Keratinocyte (primary cell): Measurements from ENCODE around the gene HS3ST2.

ENCODE experiments used
- EZH2 ChIP-seq: IDR thresholded peaks from one replicate; pipeline ENCODE4 v1.6.1; 2012; ENCODE audit warnings: inconsistent platforms, mild to moderate bottlenecking, low read length, moderate library complexity
- TF ChIP-seq, protein P1 (sequence below), 3 experiments: IDR thresholded peaks in 1 of 3; conservative IDR thresholded peaks in 1 of 3; optimal IDR thresholded peaks in 1 of 3; 2 replicates in 2 of 3; 3 replicates in 1 of 3; pipeline versions ENCODE3 to v1.5.1; 2011; ENCODE audit warnings: low read length in 3 of 3, mild to moderate bottlenecking in 3 of 3, moderate library complexity in 2 of 3, control low read depth in 1 of 3, inconsistent platforms in 1 of 3; ENCODE audit not compliant: insufficient read depth in 2 of 3; ENCODE audit errors: extremely low read depth in 1 of 3

DNA sequence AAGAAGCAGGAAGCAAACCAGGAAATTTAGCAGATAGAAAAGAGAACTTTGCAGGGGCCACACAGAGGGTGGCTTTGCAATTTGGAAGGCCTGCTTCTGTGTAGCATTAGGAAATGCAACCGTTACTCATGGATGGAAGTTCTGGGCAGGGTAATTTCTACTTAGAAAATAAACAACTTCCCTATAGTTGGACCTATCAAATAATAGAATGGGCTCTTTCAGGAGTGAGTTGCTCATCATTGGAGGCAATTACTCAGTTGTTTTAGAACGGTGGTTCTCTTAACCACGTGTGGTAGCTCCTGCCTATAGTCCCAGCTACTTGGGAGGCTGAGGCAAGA, 25.8 kb upstream of the HS3ST2 start:
- TF ChIP-seq, protein P1, sequence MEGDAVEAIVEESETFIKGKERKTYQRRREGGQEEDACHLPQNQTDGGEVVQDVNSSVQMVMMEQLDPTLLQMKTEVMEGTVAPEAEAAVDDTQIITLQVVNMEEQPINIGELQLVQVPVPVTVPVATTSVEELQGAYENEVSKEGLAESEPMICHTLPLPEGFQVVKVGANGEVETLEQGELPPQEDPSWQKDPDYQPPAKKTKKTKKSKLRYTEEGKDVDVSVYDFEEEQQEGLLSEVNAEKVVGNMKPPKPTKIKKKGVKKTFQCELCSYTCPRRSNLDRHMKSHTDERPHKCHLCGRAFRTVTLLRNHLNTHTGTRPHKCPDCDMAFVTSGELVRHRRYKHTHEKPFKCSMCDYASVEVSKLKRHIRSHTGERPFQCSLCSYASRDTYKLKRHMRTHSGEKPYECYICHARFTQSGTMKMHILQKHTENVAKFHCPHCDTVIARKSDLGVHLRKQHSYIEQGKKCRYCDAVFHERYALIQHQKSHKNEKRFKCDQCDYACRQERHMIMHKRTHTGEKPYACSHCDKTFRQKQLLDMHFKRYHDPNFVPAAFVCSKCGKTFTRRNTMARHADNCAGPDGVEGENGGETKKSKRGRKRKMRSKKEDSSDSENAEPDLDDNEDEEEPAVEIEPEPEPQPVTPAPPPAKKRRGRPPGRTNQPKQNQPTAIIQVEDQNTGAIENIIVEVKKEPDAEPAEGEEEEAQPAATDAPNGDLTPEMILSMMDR (optimal IDR thresholded peaks at IDR 0.05 in 1 of 3, IDR thresholded peaks at IDR 0.05 in 1 of 3, conservative IDR thresholded peaks at IDR 0.05 in 1 of 3; ENCODE audit: extremely low read depth in 1 of 3, insufficient read depth in 2 of 3, low read length in 3 of 3) = no peak
- no peak for TF ChIP-seq EZH2
